HUES64 (cell line): ENCODE measurements around the gene RIN3.
"Not testable (repeated sequence)": the region's sequence is repeated elsewhere in the genome, so short reads cannot be mapped to it uniquely, and the experiment has no call there.

Experiments
- H3K27ac ChIP-seq: 2 replicates; pipeline ENCODE4 v1.7.0; 2013; ENCODE audit warnings: low read depth, low read length, inconsistent platforms
- H3K27me3 ChIP-seq: 2 replicates; pipeline ENCODE4 v1.6.1; 2013; ENCODE audit warnings: mild to moderate bottlenecking, low read length; ENCODE audit not compliant: insufficient read depth
- H3K36me3 ChIP-seq: 2 replicates; pipeline ENCODE4 v1.6.1; 2013; ENCODE audit warnings: mild to moderate bottlenecking, low read length; ENCODE audit not compliant: insufficient read depth
- H3K4me1 ChIP-seq: 2 replicates; pipeline ENCODE4 v1.6.1; 2013; ENCODE audit warnings: mild to moderate bottlenecking, low read length, moderate library complexity; ENCODE audit not compliant: insufficient read depth
- H3K4me3 ChIP-seq: 2 replicates; pipeline ENCODE4 v1.5.1; 2013; ENCODE audit warnings: mild to moderate bottlenecking, low read length, moderate library complexity
- H3K9ac ChIP-seq: 2 replicates; pipeline ENCODE4 v1.6.1; 2013; ENCODE audit warnings: mild to moderate bottlenecking, low read depth, low read length
- H3K9me3 ChIP-seq: 2 replicates; pipeline ENCODE4 v1.6.1; 2013; ENCODE audit warnings: low read depth, low read length; ENCODE audit not compliant: insufficient read depth
- WGBS: fragments of 150-250, 120-280 bp; methylation state at CpG from one replicate; pipeline ENCODE4 v1.1.7; 2013; ENCODE audit warnings: missing lambda C conversion rate; 5-methylcytosine and 5-hydroxymethylcytosine counted together

RIN3 gene

DNA sequence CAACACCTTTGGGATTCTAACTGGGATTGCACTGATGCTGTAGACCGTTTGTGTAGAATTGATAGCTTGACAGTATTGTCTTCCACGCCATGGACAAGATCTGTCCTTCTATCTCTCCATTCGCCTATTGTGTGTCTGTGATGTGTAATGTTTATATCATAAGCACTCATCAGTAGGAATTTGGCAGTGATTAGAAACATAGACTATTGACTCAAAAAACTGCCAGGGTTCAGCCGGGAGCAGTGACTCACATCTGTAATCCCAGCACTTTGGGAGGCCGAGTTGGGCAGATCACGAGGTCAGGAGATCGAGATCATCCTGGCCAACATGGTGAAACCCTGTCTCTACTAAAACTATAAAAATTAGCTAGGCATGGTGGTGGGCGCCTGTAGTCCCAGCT, 22.6 kb downstream of the RIN3 start:
- H3K27me3 ChIP-seq, H3K4me3 ChIP-seq, H3K9ac ChIP-seq, H3K9me3 ChIP-seq, H3K4me1 ChIP-seq, H3K27ac ChIP-seq, H3K36me3 ChIP-seq: not testable (repeated sequence)
- 93% methylated on average over 8 of the region's 8 CpGs for WGBS

DNA sequence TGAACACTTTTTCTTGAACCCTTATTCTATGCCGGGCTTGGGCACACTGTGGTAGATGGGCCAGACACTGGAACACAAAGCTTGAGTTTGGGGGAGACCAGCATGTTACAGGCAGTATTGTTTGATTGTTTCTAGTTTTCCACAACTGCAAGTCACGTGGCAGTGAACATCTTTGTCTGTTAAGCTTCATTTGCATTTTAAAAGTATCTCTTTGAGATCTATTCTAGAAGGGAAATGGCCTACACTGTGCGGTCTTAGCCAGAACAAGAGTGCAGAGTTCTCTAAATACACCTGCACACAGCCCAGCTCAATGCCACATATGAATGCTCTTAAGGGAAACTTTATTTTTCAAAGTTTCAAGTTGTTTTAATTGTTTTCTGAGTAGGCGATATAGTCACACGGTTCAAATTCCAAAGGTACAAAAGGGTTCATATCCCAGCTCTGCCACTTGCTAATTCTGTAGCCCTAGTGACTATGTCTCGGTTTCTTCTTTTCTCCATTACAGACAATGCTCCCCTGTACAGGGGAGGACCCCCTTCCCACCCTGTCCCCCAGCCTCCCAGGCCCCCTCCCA, 24.9 kb downstream of the RIN3 start:
- Histone ChIP-seq H3K4me3 (no peak overlapping the region), H3K9me3 (no peaks in the 10 kb centered on the region)

GRCh38 chr14:92539419-92539818, 25.8 kb downstream of the RIN3 start:
- Histone ChIP-seq H3K4me3 (no peak overlapping the region), H3K27me3 (no peaks in the 10 kb centered on the region), H3K9ac (no peak overlapping the region), H3K27ac (no peak overlapping the region), H3K4me1 (0 out of 2 replicates have a peak, but pooled peaks cover 3% of the 10 kb centered on the region), H3K9me3 (no peaks in the 10 kb centered on the region), H3K36me3 (no peaks in the 10 kb centered on the region)
- 92% methylated on average over 3 of the region's 3 CpGs for WGBS

More for the DNA sequence above, 24.9 kb downstream of the RIN3 start:
- Histone ChIP-seq H3K27ac (no peak overlapping the region), H3K4me1 (0 out of 2 replicates have a peak, but pooled peaks cover 3% of the 10 kb centered on the region), H3K9ac (no peak overlapping the region), H3K27me3 (no peaks in the 10 kb centered on the region), H3K36me3 (no peaks in the 10 kb centered on the region)
- WGBS: 81% methylated on average over 6 of the region's 6 CpGs

- Histone ChIP-seq H3K4me1 (0 out of 2 replicates have a peak, but pooled peaks cover 3% of the 10 kb centered on the region), H3K27ac (no peak overlapping the region), H3K9me3 (no peaks in the 10 kb centered on the region), H3K9ac (no peak overlapping the region), H3K36me3 (no peaks in the 10 kb centered on the region), H3K4me3 (no peak overlapping the region), H3K27me3 (no peaks in the 10 kb centered on the region)
- WGBS: 94% methylated on average over 12 of the region's 12 CpGs
Observed at GRCh38 chr14:92539875-92540274, 26.3 kb downstream of the RIN3 start.

- H3K9ac ChIP-seq: no peak overlapping the region
- 72% methylated on average over 6 of the region's 6 CpGs for WGBS
- no peak overlapping the region for H3K4me3 ChIP-seq
- no peaks in the 10 kb centered on the region for H3K36me3 ChIP-seq
- 0 out of 2 replicates have a peak, but pooled peaks cover 3% of the 10 kb centered on the region for H3K4me1 ChIP-seq
- H3K9me3 ChIP-seq: no peaks in the 10 kb centered on the region
- no peak overlapping the region for H3K27ac ChIP-seq
- no peaks in the 10 kb centered on the region for H3K27me3 ChIP-seq
Observed at GRCh38 chr14:92540472-92541048, 27.0 kb downstream of the RIN3 start.

DNA sequence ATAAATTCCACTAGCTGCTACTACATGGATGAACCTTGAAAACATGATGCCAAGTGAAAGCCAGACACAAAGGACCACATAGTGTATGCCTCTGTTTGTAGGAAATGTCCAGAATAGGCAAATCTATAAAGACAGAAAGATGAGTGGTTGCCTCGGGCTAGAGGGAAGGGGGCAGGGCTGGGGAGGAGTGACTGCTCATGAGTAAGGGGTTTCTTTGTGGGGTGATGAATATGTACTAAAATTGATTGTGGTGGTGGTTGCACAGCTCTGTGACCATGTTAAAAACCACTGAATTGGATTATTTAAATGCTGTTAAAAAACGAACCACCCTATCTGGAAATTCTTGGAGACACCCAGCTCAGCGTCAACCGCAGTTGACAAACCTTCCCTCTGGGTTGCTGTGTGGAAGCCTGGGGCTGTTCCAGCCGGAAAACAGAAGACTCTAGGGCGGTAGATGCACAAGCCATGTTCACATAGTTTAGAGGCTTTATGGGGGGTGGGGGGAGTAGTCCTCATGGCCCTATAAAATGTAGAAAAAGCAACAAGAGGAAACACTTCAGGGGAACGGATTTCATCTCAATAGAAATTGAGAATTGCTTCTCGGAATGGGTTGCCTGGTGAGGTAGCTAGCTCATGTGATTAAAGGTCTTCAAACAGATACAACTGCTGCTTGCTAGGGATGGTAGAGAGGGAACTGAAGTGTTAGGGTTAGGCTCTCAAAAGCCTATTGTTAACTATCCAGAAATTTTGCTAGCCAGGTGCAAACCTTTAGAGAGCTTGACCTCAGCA, 29.4 kb downstream of the RIN3 start:
- Histone ChIP-seq H3K9ac (no peak overlapping the region), H3K27ac (no peak overlapping the region), H3K36me3 (no peaks in the 10 kb centered on the region), H3K4me3 (no peak overlapping the region), H3K9me3 (no peaks in the 10 kb centered on the region), H3K27me3 (no peaks in the 10 kb centered on the region), H3K4me1 (0 out of 2 replicates have a peak, but pooled peaks cover 3% of the 10 kb centered on the region)
- WGBS: 88% methylated on average over 8 of the region's 8 CpGs

DNA sequence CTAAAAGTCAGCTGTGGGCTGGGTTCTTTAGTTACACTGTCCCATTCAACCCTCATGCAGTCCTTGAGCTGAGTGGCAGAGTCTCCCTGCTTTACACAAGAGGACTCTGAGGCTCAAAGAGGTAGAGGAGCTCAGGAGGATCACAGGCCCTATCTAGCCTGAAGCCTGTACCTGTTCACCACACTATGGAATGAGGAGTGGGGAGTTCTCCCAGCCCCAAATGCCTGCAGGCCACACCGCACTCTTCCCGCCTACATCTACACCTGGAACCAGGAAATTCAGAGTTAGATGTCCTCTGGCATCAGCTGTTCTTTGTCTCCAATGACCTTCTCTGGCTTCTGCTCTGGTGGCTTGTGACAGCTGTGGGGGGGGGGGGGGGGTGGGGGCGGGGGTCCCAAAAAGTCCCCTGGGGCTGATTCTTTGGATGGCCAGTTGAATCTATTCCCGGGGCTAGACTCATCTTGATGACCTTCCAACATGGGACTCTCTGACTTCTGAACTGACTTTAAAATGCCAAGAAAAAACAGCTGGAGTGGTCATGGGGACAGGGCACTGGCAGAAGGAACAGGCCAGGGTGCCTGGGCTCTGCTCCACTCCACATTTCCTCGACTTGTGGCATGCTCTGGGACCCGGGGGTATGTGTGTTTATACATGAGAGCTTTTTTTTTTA, 30.6 kb downstream of the RIN3 start:
- no peaks in the 10 kb centered on the region for H3K4me1 ChIP-seq
- no peaks in the 10 kb centered on the region for H3K9me3 ChIP-seq
- H3K4me3 ChIP-seq: no peak overlapping the region
- H3K9ac ChIP-seq: no peak overlapping the region
- 94% methylated on average over 4 of the region's 6 CpGs for WGBS
- no peaks in the 10 kb centered on the region for H3K36me3 ChIP-seq
- H3K27me3 ChIP-seq: no peaks in the 10 kb centered on the region
- H3K27ac ChIP-seq: no peak overlapping the region

GRCh38 chr14:92546347-92547053, 32.9 kb downstream of the RIN3 start:
- H3K4me3 ChIP-seq: no peak overlapping the region
- H3K9me3 ChIP-seq: no peaks in the 10 kb centered on the region
- no peaks in the 10 kb centered on the region for H3K4me1 ChIP-seq
- WGBS: 96% methylated on average over 6 of the region's 7 CpGs
- H3K9ac ChIP-seq: no peak overlapping the region
- no peaks in the 10 kb centered on the region for H3K27me3 ChIP-seq
- H3K36me3 ChIP-seq: no peaks in the 10 kb centered on the region
- H3K27ac ChIP-seq: no peak overlapping the region

DNA sequence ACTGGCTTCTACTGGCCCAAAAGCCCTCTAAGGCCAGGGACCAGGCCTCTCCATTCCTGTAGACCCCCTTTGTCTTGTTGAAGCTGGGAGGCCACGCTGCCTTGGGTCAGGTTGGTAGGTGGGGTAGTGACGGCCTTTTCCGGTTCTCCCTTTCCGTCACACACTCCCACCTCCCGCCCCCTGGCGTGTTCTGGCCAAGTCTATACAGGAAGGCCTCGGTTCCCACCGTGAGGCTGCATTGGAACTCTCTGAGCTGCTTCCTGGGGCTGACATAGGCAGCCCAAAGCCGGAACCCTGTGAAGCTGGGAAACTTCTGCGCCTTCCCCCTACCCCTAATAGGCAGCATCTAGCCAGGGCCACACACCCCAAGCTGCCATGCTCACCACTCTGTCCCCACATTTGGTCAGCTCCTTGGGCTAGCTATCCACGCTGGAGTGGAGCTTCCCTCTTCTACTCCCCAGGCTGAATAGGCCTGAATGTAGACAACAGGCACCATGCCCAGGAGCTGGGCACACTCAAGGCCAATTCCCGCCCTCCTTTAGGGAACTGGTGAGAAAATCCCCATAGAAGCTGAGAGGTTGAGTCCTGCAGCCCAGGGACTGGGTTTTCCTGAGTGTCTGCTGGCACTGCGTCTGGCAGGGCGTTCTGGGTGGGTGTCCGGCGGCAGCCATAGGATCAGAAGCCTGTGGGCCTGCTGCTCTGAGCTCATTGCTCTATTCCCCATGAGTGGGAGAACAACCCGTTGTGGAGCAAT, 35.7 kb downstream of the RIN3 start:
- H3K4me1 ChIP-seq: no peaks in the 10 kb centered on the region
- H3K4me3 ChIP-seq: no peak overlapping the region
- H3K27me3 ChIP-seq: no peaks in the 10 kb centered on the region
- H3K27ac ChIP-seq: no peak overlapping the region
- no peaks in the 10 kb centered on the region for H3K36me3 ChIP-seq
- 83% methylated on average over 17 of the region's 17 CpGs for WGBS
- H3K9me3 ChIP-seq: no peaks in the 10 kb centered on the region
- no peak overlapping the region for H3K9ac ChIP-seq

DNA sequence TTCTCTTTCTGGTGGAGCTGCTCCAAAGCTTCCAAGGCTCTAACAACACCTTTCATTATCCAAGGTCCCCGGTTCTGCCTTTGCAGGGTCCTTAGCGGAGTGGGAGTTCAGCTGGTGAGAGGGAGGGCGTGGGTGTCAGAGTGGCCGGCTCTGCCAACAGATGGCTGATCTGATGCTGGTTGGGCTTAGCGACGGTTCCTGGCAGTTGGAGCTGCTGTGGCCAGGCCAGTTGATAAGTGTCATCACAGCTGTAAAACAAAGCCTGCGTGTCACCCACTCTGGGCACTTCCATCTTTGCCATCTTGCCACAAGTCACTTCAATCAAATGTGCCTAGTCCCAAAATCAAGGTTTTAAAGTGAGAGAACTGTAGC, 36.3 kb downstream of the RIN3 start:
- Histone ChIP-seq H3K9ac (no peak overlapping the region), H3K4me1 (no peaks in the 10 kb centered on the region), H3K27me3 (no peaks in the 10 kb centered on the region), H3K27ac (no peak overlapping the region), H3K36me3 (no peaks in the 10 kb centered on the region), H3K9me3 (no peaks in the 10 kb centered on the region), H3K4me3 (no peak overlapping the region)
- WGBS: 88% methylated on average over 7 of the region's 7 CpGs
